OCI-LY7 (cell line): ENCODE results near the gene IRF2. TPM values are rescaled to one million over a fixed set of nuclear protein-coding genes. Genes with fewer than 3 reads are reported as not detected.

ENCODE experiments used
- BruUV-seq: library from RNA; stranded (reverse); fragments of 400-500 nt; replicated peaks from 2 replicates; lab custom pipeline; 2021; lab: Mats Ljungman, UMichigan
- CTCF ChIA-PET: fragments of 300-600 bp; sonication (Branson Sonifier 250); formaldehyde crosslinking; loops from one replicate; lab custom pipeline; 2022; ENCODE audit warnings: antibody characterized with exemption; ENCODE audit not compliant: unreplicated experiment; lab: Charles Lee
- POLR2A ChIA-PET: fragments of 300-600 bp; sonication (Branson Sonifier 250); formaldehyde crosslinking; loops from one replicate; lab custom pipeline; 2022; ENCODE audit warnings: antibody characterized with exemption; lab: Charles Lee
- DNase-seq: peaks from one replicate; pipeline ENCODE4 v3.0.0-alpha.2; 2015; ENCODE audit warnings: low spot score
- H2AFZ ChIP-seq: fragments of 200-600 bp; sonication (generic), shearing (Covaris generic); 2 replicates; pipeline ENCODE4 v1.6.1; 2014; ENCODE audit warnings: mild to moderate bottlenecking, antibody characterized with exemption, low read length, moderate library complexity
- H3K27ac ChIP-seq: fragments of 200-600 bp; sonication (generic); 2 replicates; pipeline ENCODE4 v1.5.1; 2014; ENCODE audit warnings: mixed run types, low read depth, mild to moderate bottlenecking, moderate library complexity, low read length, inconsistent platforms; ENCODE audit not compliant: poor library complexity, severe bottlenecking
- H3K36me3 ChIP-seq: fragments of 200-600 bp; sonication (generic); 2 replicates; pipeline ENCODE4 v1.6.1; 2014; ENCODE audit warnings: mild to moderate bottlenecking, antibody characterized with exemption, low read length, moderate library complexity, mixed read lengths; ENCODE audit not compliant: insufficient read depth
- H3K4me1 ChIP-seq: fragments of 200-600 bp; sonication (generic); 2 replicates; pipeline ENCODE4 v1.5.1; 2014; ENCODE audit warnings: mild to moderate bottlenecking, low read length; ENCODE audit not compliant: insufficient read depth, poor library complexity, severe bottlenecking
- H3K4me2 ChIP-seq: fragments of 200-600 bp; sonication (generic); 2 replicates; pipeline ENCODE4 v1.6.1; 2014; ENCODE audit warnings: mild to moderate bottlenecking, low read length
- H3K4me3 ChIP-seq: fragments of 200-600 bp; sonication (generic); 2 replicates; pipeline ENCODE4 v1.5.1; 2014; ENCODE audit warnings: mild to moderate bottlenecking, low read depth, low read length; ENCODE audit not compliant: poor library complexity, severe bottlenecking
- H3K79me2 ChIP-seq: fragments of 200-600 bp; sonication (generic); 2 replicates; pipeline ENCODE4 v1.6.1; 2016; ENCODE audit warnings: low read depth, mild to moderate bottlenecking, low read length, moderate library complexity, mixed read lengths; ENCODE audit not compliant: insufficient read depth
- H3K9me2 ChIP-seq: fragments of 200-600 bp; sonication (generic); 2 replicates; pipeline ENCODE4 v1.6.1; 2016; ENCODE audit warnings: mild to moderate bottlenecking, low read length, mixed read lengths; ENCODE audit not compliant: insufficient read depth
- H3K9me3 ChIP-seq: fragments of 200-600 bp; sonication (generic); 2 replicates; pipeline ENCODE4 v1.6.1; 2014; ENCODE audit warnings: mild to moderate bottlenecking, mixed run types, low read length, mixed read lengths
- H4K20me1 ChIP-seq: fragments of 200-600 bp; sonication (generic); 2 replicates; pipeline ENCODE4 v1.6.1; 2014; ENCODE audit warnings: mild to moderate bottlenecking, antibody characterized with exemption, low read length, moderate library complexity, mixed read lengths; ENCODE audit not compliant: insufficient read depth
- EZH2phosphoT487 ChIP-seq: fragments of 200-600 bp; sonication (generic); IDR thresholded peaks from 2 replicates; pipeline ENCODE4 v1.6.1; 2018; ENCODE audit warnings: low read depth, borderline replicate concordance, mild to moderate bottlenecking, mixed run types, antibody characterized with exemption, low read length, moderate library complexity, mixed read lengths
- intact Hi-C: fragments of 100-400 bp; cut with micrococcal nuclease; formaldehyde crosslinking; loops from one replicate; pipeline ENCODE4 v1.10.0; 2022; ENCODE audit not compliant: unreplicated experiment
- total RNA-seq, 2 experiments: library from RNA; depleted of rRNA in 1 of 2; stranded (reverse); fragments of >200 nt in 1 of 2; shearing (Covaris generic) in 1 of 2; gene quantifications; 2 replicates each; pipeline ENCODE4 v1.2.3, GENCODE V29; 2014 to 2022
- TF ChIP-seq, protein P1 (sequence below): fragments of 200-600 bp; sonication (generic); conservative IDR thresholded peaks from 2 replicates; pipeline ENCODE4 v1.5.1; 2014; ENCODE audit warnings: mild to moderate bottlenecking, antibody characterized with exemption, low read length, moderate library complexity, mixed read lengths

The IRF2 gene
- total RNA-seq, 2 experiments from 2014 or later: 32.3 to 37.8 TPM

DNA sequence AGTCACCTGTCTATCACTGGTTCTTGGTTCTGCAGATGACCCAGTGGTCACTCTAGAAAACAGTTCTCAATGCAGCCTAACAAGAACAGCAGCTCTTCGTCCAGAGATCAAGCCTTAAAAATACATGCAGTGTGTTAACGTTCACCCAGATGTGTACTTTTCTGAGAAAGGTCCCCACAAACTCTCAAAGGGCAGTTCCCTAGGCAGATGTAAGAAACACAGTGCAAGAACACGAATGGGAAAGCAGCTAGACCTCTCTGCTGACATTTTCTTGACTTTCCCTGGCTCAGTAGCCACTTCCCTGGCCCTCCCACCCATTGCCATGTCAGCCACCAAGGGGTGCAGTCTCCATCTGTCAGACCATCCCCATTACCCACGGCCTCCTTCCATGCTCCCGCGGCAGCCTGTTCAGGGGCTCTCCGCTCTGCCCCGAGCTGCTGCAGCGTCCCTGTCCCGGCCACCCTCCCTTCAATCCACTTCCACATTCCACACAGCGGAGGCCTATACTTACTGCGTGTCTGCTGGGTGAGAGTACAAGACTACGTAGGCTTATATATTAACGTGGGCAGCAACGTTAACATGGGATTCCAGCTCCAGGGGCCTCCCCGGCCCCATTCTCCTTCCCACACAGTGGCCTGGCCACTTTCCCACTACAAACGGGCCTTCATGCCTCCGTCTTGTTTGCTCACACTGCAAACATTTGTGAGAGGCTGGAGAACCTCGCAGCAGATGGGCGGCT lies 34.3 kb downstream of the IRF2 start:
- no peak for DNase-seq
- H2AFZ ChIP-seq: no peak overlapping the region
- POLR2A ChIA-PET: interaction anchor here (0.7 kb wide), 1 partner anchor 9 kb away, joined by 3 read pairs; no protein-coding TSS in a partner anchor
- H3K4me3 ChIP-seq: no peak overlapping the region
- peaks cover 19% of the 10 kb centered on the region; the same call in 1 of the 2 replicates for H3K79me2 ChIP-seq
- BruUV-seq: no TSS peak
- H3K36me3 ChIP-seq: 0 out of 2 replicates have a peak, but pooled peaks cover 1% of the 10 kb centered on the region
- no peak overlapping the region for H3K27ac ChIP-seq
- intact Hi-C loops: no loop called here
- H3K4me1 ChIP-seq: peaks cover 6% of the 10 kb centered on the region
- no peaks in the 10 kb centered on the region for H3K9me2 ChIP-seq
- H3K9me3 ChIP-seq: no peaks in the 10 kb centered on the region
- H4K20me1 ChIP-seq: no peaks in the 10 kb centered on the region
- no peak for TF ChIP-seq EZH2phosphoT487
- TF ChIP-seq, protein P1, sequence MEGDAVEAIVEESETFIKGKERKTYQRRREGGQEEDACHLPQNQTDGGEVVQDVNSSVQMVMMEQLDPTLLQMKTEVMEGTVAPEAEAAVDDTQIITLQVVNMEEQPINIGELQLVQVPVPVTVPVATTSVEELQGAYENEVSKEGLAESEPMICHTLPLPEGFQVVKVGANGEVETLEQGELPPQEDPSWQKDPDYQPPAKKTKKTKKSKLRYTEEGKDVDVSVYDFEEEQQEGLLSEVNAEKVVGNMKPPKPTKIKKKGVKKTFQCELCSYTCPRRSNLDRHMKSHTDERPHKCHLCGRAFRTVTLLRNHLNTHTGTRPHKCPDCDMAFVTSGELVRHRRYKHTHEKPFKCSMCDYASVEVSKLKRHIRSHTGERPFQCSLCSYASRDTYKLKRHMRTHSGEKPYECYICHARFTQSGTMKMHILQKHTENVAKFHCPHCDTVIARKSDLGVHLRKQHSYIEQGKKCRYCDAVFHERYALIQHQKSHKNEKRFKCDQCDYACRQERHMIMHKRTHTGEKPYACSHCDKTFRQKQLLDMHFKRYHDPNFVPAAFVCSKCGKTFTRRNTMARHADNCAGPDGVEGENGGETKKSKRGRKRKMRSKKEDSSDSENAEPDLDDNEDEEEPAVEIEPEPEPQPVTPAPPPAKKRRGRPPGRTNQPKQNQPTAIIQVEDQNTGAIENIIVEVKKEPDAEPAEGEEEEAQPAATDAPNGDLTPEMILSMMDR: no peak
- CTCF ChIA-PET: no interaction called here
- no peak overlapping the region for H3K4me2 ChIP-seq

DNA sequence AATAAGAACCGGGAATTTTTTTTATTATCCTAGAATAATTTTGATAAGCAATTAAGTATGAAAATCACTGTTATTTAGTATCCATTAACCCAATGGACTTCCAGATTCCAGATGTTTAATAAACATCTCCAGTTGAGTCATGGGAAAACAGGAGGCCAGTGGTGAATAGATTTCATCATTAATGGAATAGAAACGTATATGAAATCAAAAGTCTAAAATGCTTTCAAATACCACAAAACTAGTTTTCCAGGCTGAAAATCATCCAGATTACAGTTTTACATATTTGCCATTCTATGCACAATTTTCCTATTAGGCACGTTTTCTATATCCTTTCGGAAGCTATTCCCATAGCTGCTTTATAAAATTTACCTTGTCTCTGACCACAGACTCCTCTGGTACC lies 35.0 kb downstream of the IRF2 start:
- no peaks in the 10 kb centered on the region for H3K36me3 ChIP-seq
- no peak for TF ChIP-seq EZH2phosphoT487
- no peaks in the 10 kb centered on the region for H3K9me3 ChIP-seq
- H3K4me2 ChIP-seq: no peak overlapping the region
- intact Hi-C loops: no loop called here
- 0 out of 2 replicates have a peak, but pooled peaks cover 5% of the 10 kb centered on the region for H4K20me1 ChIP-seq
- no TSS peak for BruUV-seq
- H3K27ac ChIP-seq: no peak overlapping the region
- no peak overlapping the region for H3K4me3 ChIP-seq
- CTCF ChIA-PET: no interaction called here
- peaks cover 22% of the 10 kb centered on the region; the same call in 1 of the 2 replicates for H3K79me2 ChIP-seq
- DNase-seq: no peak
- no peaks in the 10 kb centered on the region for H3K9me2 ChIP-seq
- POLR2A ChIA-PET: no interaction called here
- H2AFZ ChIP-seq: no peak overlapping the region
- peaks cover 6% of the 10 kb centered on the region for H3K4me1 ChIP-seq

DNA sequence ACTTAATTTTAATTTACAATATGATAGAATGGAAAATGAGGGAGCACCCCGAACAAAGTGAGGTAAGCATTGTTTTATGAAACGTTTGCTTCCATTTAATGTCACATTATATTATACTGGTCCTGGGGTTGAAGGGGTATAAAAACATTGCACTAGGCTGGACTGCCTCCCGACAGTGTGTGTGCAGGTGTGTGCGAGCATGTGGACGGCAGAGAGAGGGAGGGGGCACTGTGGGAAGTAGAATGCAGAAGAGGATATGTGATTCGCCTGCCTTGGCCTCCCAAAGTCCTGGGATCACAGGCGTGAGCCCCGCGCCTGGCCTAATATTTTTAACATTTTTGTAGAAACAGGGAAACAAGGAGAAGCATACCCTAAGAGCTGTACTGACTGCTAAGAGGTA lies 36.0 kb downstream of the IRF2 start:
- H3K4me2 ChIP-seq: peak overlapping the region; percentile 7; the same call in 1 of the 2 replicates
- CTCF ChIA-PET: interaction anchor here (0.6 kb wide), 1 partner anchor 20 kb away, joined by 3 read pairs; no protein-coding TSS in a partner anchor
- no TSS peak for BruUV-seq
- intact Hi-C loops: no loop called here
- peaks cover 20% of the 10 kb centered on the region; the same call in 1 of the 2 replicates for H3K79me2 ChIP-seq
- H3K9me3 ChIP-seq: no peaks in the 10 kb centered on the region
- TF ChIP-seq, protein P1: no peak
- no peak for TF ChIP-seq EZH2phosphoT487
- H3K27ac ChIP-seq: no peak overlapping the region
- POLR2A ChIA-PET: interaction anchor here (0.6 to 1.8 kb wide), 8 partner anchors 9 to 191 kb away, joined by 3 to 6 read pairs (median 4); no protein-coding TSS in a partner anchor
- peaks cover 6% of the 10 kb centered on the region for H3K4me1 ChIP-seq
- H3K4me3 ChIP-seq: no peak overlapping the region
- H3K36me3 ChIP-seq: peaks cover 3% of the 10 kb centered on the region; the same call in 1 of the 2 replicates
- no peak overlapping the region for H2AFZ ChIP-seq
- H4K20me1 ChIP-seq: 0 out of 2 replicates have a peak, but pooled peaks cover 5% of the 10 kb centered on the region
- no peak for DNase-seq
- H3K9me2 ChIP-seq: no peaks in the 10 kb centered on the region
